H1 (cell line): Measurements from ENCODE around the gene CCDC182. TPM values are rescaled to one million over a fixed set of nuclear protein-coding genes. Genes with fewer than 3 reads are reported as not detected.

ENCODE experiments used
- CTCF ChIA-PET: fragments of 300-600 bp; sonication (Branson Sonifier 250); formaldehyde crosslinking; loops from one replicate; lab custom pipeline; 2021; ENCODE audit not compliant: partially characterized antibody; lab: Charles Lee
- POLR2A ChIA-PET: fragments of 300-600 bp; sonication (Branson Sonifier 250); formaldehyde crosslinking; loops from one replicate; lab custom pipeline; 2021; ENCODE audit warnings: inconsistent platforms; ENCODE audit not compliant: partially characterized antibody; lab: Charles Lee
- DNase-seq, 2 experiments: peaks; one replicate each; pipeline versions ENCODE4 v3.0.0 to v3.0.0-alpha.2; 2010 to 2022; ENCODE audit warnings: low spot score in 2 of 2, low read depth in 1 of 2, mixed read lengths in 1 of 2
- FAIRE-seq: peaks from 2 replicates; lab custom pipeline; 2011; peaks lifted over from hg19 to GRCh38; lab: Jason Lieb, UNC
- H2AFZ ChIP-seq: 2 replicates; pipeline ENCODE4 v1.8.1; 2012; ENCODE audit warnings: low read length, inconsistent platforms
- H2AK5ac ChIP-seq: 2 replicates; pipeline ENCODE4 v1.6.1; 2013; ENCODE audit warnings: low read depth, low read length
- H2BK120ac ChIP-seq: replicated peaks from 2 replicates; pipeline ENCODE3; 2013; ENCODE audit warnings: low read depth, low read length, inconsistent platforms
- H2BK12ac ChIP-seq: 2 replicates; pipeline ENCODE4 v1.6.1; 2013; ENCODE audit warnings: low read depth, low read length
- H2BK15ac ChIP-seq: 2 replicates; pipeline ENCODE4 v1.6.1; 2013; ENCODE audit warnings: low read length
- H2BK20ac ChIP-seq: 2 replicates; pipeline ENCODE4 v1.6.1; 2013; ENCODE audit warnings: low read length
- H2BK5ac ChIP-seq: 2 replicates; pipeline ENCODE4 v1.6.1; 2013; ENCODE audit warnings: low read depth, low read length
- H3K14ac ChIP-seq: 2 replicates; pipeline ENCODE4 v1.6.1; 2013; ENCODE audit warnings: inconsistent platforms; ENCODE audit not compliant: insufficient read length
- H3K18ac ChIP-seq: 2 replicates; pipeline ENCODE4 v1.6.1; 2013; ENCODE audit warnings: low read length; ENCODE audit errors: extremely low read depth
- H3K23ac ChIP-seq: 2 replicates; pipeline ENCODE4 v1.6.1; 2013; ENCODE audit warnings: inconsistent platforms; ENCODE audit not compliant: insufficient read length
- H3K23me2 ChIP-seq: 2 replicates; pipeline ENCODE4 v1.6.1; 2013; ENCODE audit warnings: low read depth, low read length
- H3K27ac ChIP-seq: 2 replicates; pipeline ENCODE4 v1.6.1; 2011; ENCODE audit warnings: low read depth, low read length, inconsistent platforms
- H3K27me3 ChIP-seq, 4 experiments: replicated peaks in 1 of 4; 1 replicate in 1 of 4; 2 replicates in 3 of 4; pipeline versions ENCODE4 v1.6.1 to v1.8.1; 2011 to 2013; ENCODE audit warnings: low read length in 3 of 4, mild to moderate bottlenecking in 3 of 4, inconsistent platforms in 2 of 4, mixed read lengths in 2 of 4, moderate library complexity in 1 of 4; ENCODE audit not compliant: control insufficient read depth in 3 of 4, insufficient read depth in 3 of 4; ENCODE audit errors: extremely low read depth in 1 of 4
- H3K36me3 ChIP-seq, 4 experiments: 2 replicates each; pipeline versions ENCODE4 v1.6.1 to v1.8.1; 2011 to 2013; ENCODE audit warnings: mild to moderate bottlenecking in 4 of 4, low read length in 3 of 4, moderate library complexity in 2 of 4, control low read depth in 1 of 4, inconsistent platforms in 1 of 4; ENCODE audit not compliant: insufficient read depth in 4 of 4, control insufficient read depth in 2 of 4
- H3K4ac ChIP-seq: replicated peaks from 2 replicates; pipeline ENCODE3; 2013; ENCODE audit warnings: low read length, low read depth, mixed read lengths, inconsistent platforms; ENCODE audit not compliant: insufficient read length
- H3K4me1 ChIP-seq, 4 experiments: replicated peaks in 1 of 4; 1 replicate in 1 of 4; 2 replicates in 3 of 4; pipeline versions ENCODE4 v1.6.1 to v1.8.1; 2011 to 2013; ENCODE audit warnings: low read length in 3 of 4, inconsistent platforms in 2 of 4, mixed read lengths in 1 of 4; ENCODE audit not compliant: insufficient read depth in 4 of 4, control insufficient read depth in 3 of 4
- H3K4me2 ChIP-seq, 2 experiments: 2 replicates each; pipeline versions ENCODE4 v1.6.1 to v1.8.1; 2011 to 2013; ENCODE audit warnings: low read depth in 2 of 2, low read length in 2 of 2, control low read depth in 1 of 2, inconsistent platforms in 1 of 2, mild to moderate bottlenecking in 1 of 2; ENCODE audit not compliant: insufficient read depth in 1 of 2
- H3K4me3 ChIP-seq, 4 experiments: fragments of 200-600, 300-600 bp in 1 of 4; sonication (generic), shearing (Covaris generic), sonication (Bioruptor Twin) in 1 of 4; 2 replicates each; pipeline versions ENCODE4 v1.5.1 to v1.8.1; 2011 to 2016; ENCODE audit warnings: low read length in 4 of 4, low read depth in 3 of 4, control low read depth in 2 of 4, inconsistent platforms in 2 of 4, mild to moderate bottlenecking in 2 of 4, mixed read lengths in 1 of 4, moderate library complexity in 1 of 4; ENCODE audit not compliant: insufficient read depth in 2 of 4; ENCODE audit errors: extremely low read depth in 1 of 4
- H3K56ac ChIP-seq: replicated peaks from 2 replicates; pipeline ENCODE3; 2013; ENCODE audit warnings: low read depth, mild to moderate bottlenecking, mixed read lengths, low read length, inconsistent platforms; ENCODE audit not compliant: insufficient read length
- H3K79me1 ChIP-seq: 2 replicates; pipeline ENCODE4 v1.6.1; 2013; ENCODE audit warnings: low read depth, low read length, control low read depth
- H3K79me2 ChIP-seq, 2 experiments: 2 replicates each; pipeline versions ENCODE4 v1.6.1 to v1.8.1; 2012 to 2013; ENCODE audit warnings: low read length in 2 of 2, mild to moderate bottlenecking in 2 of 2, inconsistent platforms in 1 of 2; ENCODE audit not compliant: insufficient read depth in 2 of 2, control insufficient read depth in 1 of 2
- H3K9ac ChIP-seq, 4 experiments: replicated peaks in 1 of 4; 1 replicate in 1 of 4; 2 replicates in 3 of 4; pipeline versions ENCODE4 v1.6.1 to v1.8.1; 2011 to 2013; ENCODE audit warnings: low read depth in 3 of 4, low read length in 3 of 4, control low read depth in 2 of 4, mild to moderate bottlenecking in 2 of 4, moderate library complexity in 2 of 4, inconsistent platforms in 1 of 4; ENCODE audit errors: extremely low read depth in 1 of 4
- H3K9me3 ChIP-seq, 2 experiments: 2 replicates each; pipeline versions ENCODE4 v1.6.1 to v1.8.1; 2012 to 2013; ENCODE audit warnings: mild to moderate bottlenecking in 2 of 2, moderate library complexity in 2 of 2, control low read depth in 1 of 2, inconsistent platforms in 1 of 2, low read depth in 1 of 2, low read length in 1 of 2, mixed read lengths in 1 of 2; ENCODE audit not compliant: insufficient read depth in 2 of 2
- H4K20me1 ChIP-seq, 2 experiments: replicated peaks in 1 of 2; 2 replicates each; pipeline versions ENCODE3 to v1.8.1; 2011 to 2013; ENCODE audit warnings: inconsistent platforms in 2 of 2, low read length in 2 of 2, mild to moderate bottlenecking in 1 of 2; ENCODE audit not compliant: insufficient read depth in 2 of 2, control insufficient read depth in 1 of 2
- H4K5ac ChIP-seq: 2 replicates; pipeline ENCODE4 v1.6.1; 2013; ENCODE audit warnings: low read length, low read depth, mixed read lengths, inconsistent platforms; ENCODE audit not compliant: insufficient read length
- H4K8ac ChIP-seq: 2 replicates; pipeline ENCODE4 v1.8.0; 2013; ENCODE audit warnings: mild to moderate bottlenecking, moderate library complexity, low read length, inconsistent platforms; ENCODE audit not compliant: insufficient read depth; ENCODE audit errors: extremely low read depth
- H4K91ac ChIP-seq: replicated peaks from 2 replicates; pipeline ENCODE3; 2013; ENCODE audit warnings: low read length, mixed read lengths, inconsistent platforms; ENCODE audit not compliant: insufficient read length
- CHD2 ChIP-seq: IDR thresholded peaks from 2 replicates; pipeline ENCODE4 v1.6.1; 2012; ENCODE audit warnings: low read length, improper control_type of control experiment
- EGR1 ChIP-seq: IDR thresholded peaks from 2 replicates; pipeline ENCODE4 v1.6.1; 2011; ENCODE audit warnings: low read depth, low read length, borderline replicate concordance
- EP300 ChIP-seq, 2 experiments: IDR thresholded peaks; 1 replicate in 1 of 2; 2 replicates in 1 of 2; pipeline ENCODE4 v1.6.1; 2011 to 2012; ENCODE audit warnings: low read depth in 2 of 2, low read length in 2 of 2, mild to moderate bottlenecking in 2 of 2, borderline replicate concordance in 1 of 2, inconsistent platforms in 1 of 2, moderate library complexity in 1 of 2
- JUN ChIP-seq: IDR thresholded peaks from 2 replicates; pipeline ENCODE4 v1.6.1; 2011; ENCODE audit warnings: low read depth, mild to moderate bottlenecking, improper control_type of control experiment, low read length
- JUND ChIP-seq: IDR thresholded peaks from 2 replicates; pipeline ENCODE4 v1.6.1; 2011; ENCODE audit warnings: mild to moderate bottlenecking, improper control_type of control experiment, low read length
- MAFK ChIP-seq: IDR thresholded peaks from 2 replicates; pipeline ENCODE4 v1.6.1; 2012; ENCODE audit warnings: low read depth, mild to moderate bottlenecking, improper control_type of control experiment, low read length
- RAD21 ChIP-seq, 2 experiments: IDR thresholded peaks in 1 of 2; conservative IDR thresholded peaks in 1 of 2; 2 replicates each; pipeline ENCODE4 v1.6.1; 2011; ENCODE audit warnings: low read depth in 2 of 2, low read length in 2 of 2, improper control_type of control experiment in 1 of 2, inconsistent platforms in 1 of 2, mild to moderate bottlenecking in 1 of 2, moderate library complexity in 1 of 2
- RBBP5 ChIP-seq: IDR thresholded peaks from 2 replicates; pipeline ENCODE4 v1.7.1; 2012; ENCODE audit warnings: low read depth, mild to moderate bottlenecking, inconsistent platforms, low read length, moderate library complexity, borderline replicate concordance
- SP4 ChIP-seq: IDR thresholded peaks from 2 replicates; pipeline ENCODE4 v1.6.1; 2012; ENCODE audit warnings: low read length, inconsistent platforms
- TAF7 ChIP-seq: optimal IDR thresholded peaks from 2 replicates; pipeline ENCODE3; 2011; ENCODE audit warnings: low read depth, mild to moderate bottlenecking, inconsistent platforms, low read length, moderate library complexity, borderline replicate concordance
- WGBS, 2 experiments: shearing (Covaris generic) in 1 of 2; methylation state at CpG; one replicate each; pipeline versions ENCODE4 v1.1.6 to v1.1.7; 2013 to 2015; ENCODE audit warnings: low lambda C conversion rate in 2 of 2, mixed read lengths in 2 of 2, inconsistent platforms in 1 of 2, low coverage in 1 of 2, missing lambda C conversion rate in 1 of 2; ENCODE audit not compliant: insufficient replicate concordance in 2 of 2, insufficient coverage in 1 of 2, insufficient read length in 1 of 2; ENCODE audit errors: extremely low coverage in 1 of 2, missing lambda C conversion rate in 1 of 2; 5-methylcytosine and 5-hydroxymethylcytosine counted together
- polyA plus RNA-seq, 7 experiments: library from polyadenylated mRNA; depleted of rRNA in 3 of 7; stranded (reverse) in 5 of 7; unstranded in 2 of 7; fragments of >200 nt in 5 of 7; fragments of 200-250 nt in 2 of 7; gene quantifications; 1 replicate in 5 of 7; 2 replicates in 1 of 7; 4 replicates in 1 of 7; pipeline versions ENCODE4 v1.2.1 to v1.2.3, GENCODE V29; 2011 to 2013; ENCODE audit warnings: missing spikeins in 2 of 7, mixed read lengths in 2 of 7
- total RNA-seq: library from RNA; stranded (reverse); fragmentation: NEBNext Ultra II Directional; extraction: Animal tissue kit (Norgen Biotek cat#: 25700); gene quantifications from 2 replicates; pipeline ENCODE4 v1.2.1, GENCODE V29; 2021
- TF ChIP-seq, protein P1 (sequence below): IDR thresholded peaks from 2 replicates; pipeline ENCODE4 v1.6.1; 2011; ENCODE audit warnings: low read depth, mild to moderate bottlenecking, low read length; ENCODE audit not compliant: insufficient read depth

The CCDC182 gene
- total and polyA plus RNA-seq, 2 of the 8 experiments (the other 6 are each of a cell fraction or from before 2014, with no cell fraction given) = not detected

DNA sequence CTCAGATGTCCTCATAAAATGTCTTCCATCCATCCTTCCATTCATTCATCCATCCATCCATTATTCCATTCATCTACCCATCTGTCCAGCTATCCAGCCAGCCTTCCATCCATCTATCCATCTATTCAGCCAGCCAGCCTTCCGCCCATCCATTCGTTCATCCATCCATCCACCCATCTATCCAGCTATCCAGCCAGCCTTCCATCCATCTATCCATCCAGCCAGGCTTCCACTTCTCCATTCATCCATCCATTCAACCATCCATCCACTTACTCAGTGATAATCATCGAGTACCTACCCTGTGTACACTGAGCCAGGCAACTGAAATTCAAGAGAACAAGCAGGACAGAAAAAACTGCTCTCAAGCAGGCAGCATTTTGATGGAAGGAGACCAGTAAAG, 4.6 kb upstream of the CCDC182 start:
- Histone ChIP-seq H2AFZ (no peak overlapping the region), H3K23me2 (no peaks in the 10 kb centered on the region; the same call in 1 of the 2 replicates), H2AK5ac (no peak overlapping the region), H2BK120ac (no peak overlapping the region), H3K23ac (no peak overlapping the region), H2BK15ac (peak overlapping the region; percentile 53; the same call in 1 of the 2 replicates), H3K4me1 (peaks cover 0 to 2% (median 0%) of the 10 kb centered on the region in 4 experiments; a peak in 1 of 7 replicates), H3K18ac (no peak overlapping the region), H3K56ac (no peak overlapping the region), H4K8ac (no peak overlapping the region), H2BK12ac (no peak overlapping the region), H3K36me3 (no peaks in the 10 kb centered on the region), H3K27me3 (no peaks in the 10 kb centered on the region), H3K79me2 (no peaks in the 10 kb centered on the region), H3K9me3 (no peaks in the 10 kb centered on the region), H3K79me1 (no peaks in the 10 kb centered on the region), H4K5ac (no peak overlapping the region), H2BK20ac (no peak overlapping the region), H2BK5ac (no peak overlapping the region), H3K14ac (no peak overlapping the region), H3K9ac (no peak overlapping the region), H3K27ac (no peak overlapping the region), H3K4me3 (no peak overlapping the region), H4K20me1 (no peaks in the 10 kb centered on the region), H3K4me2 (no peak overlapping the region), H4K91ac (no peak overlapping the region), H3K4ac (no peak overlapping the region)
- WGBS, 2 experiments = 91% methylated on average over 3 of the region's 3 CpGs; no CpG with 5 or more reads in 1 of the 2 experiments
- no peak for TF ChIP-seq SP4
- no peak for TF ChIP-seq JUN
- no peak for TF ChIP-seq JUND
- no peak for TF ChIP-seq CHD2
- no peak for TF ChIP-seq EP300 (IDR thresholded peaks at IDR 0.05; ENCODE audit: borderline replicate concordance in 1 of 2, low read depth in 2 of 2, low read length in 2 of 2)
- no peak for TF ChIP-seq RAD21 (IDR thresholded peaks at IDR 0.05 in 1 of 2, conservative IDR thresholded peaks at IDR 0.05 in 1 of 2; ENCODE audit: low read depth in 2 of 2, low read length in 2 of 2)
- TF ChIP-seq TAF7 = no peak
- TF ChIP-seq EGR1 = no peak
- no peak for TF ChIP-seq RBBP5
- TF ChIP-seq, protein P1, sequence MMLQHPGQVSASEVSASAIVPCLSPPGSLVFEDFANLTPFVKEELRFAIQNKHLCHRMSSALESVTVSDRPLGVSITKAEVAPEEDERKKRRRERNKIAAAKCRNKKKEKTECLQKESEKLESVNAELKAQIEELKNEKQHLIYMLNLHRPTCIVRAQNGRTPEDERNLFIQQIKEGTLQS = no peak
- no peak for TF ChIP-seq MAFK
- no peak for DNase-seq
- CTCF ChIA-PET = interaction anchor here (0.8 to 4.5 kb wide), 7 partner anchors 10 to 621 kb away, joined by 3 to 28 read pairs (median 4); no protein-coding TSS in a partner anchor
- POLR2A ChIA-PET = no interaction called here
- no peak for FAIRE-seq
